HepG2 (cell line): ENCODE data around the gene KHNYN. TPM values are rescaled to one million over a fixed set of nuclear protein-coding genes. Genes with fewer than 3 reads are reported as not detected.

Experiments used
- AHDC1 ChIP-seq: sonication (generic); formaldehyde crosslinking; IDR thresholded peaks from 2 replicates; pipeline ENCODE4 v1.5.1; 2020; ENCODE audit warnings: mild to moderate bottlenecking, missing genetic modification reagents, borderline replicate concordance
- BCL6 ChIP-seq: IDR thresholded peaks from 2 replicates; pipeline ENCODE4 v1.6.1; 2016; ENCODE audit warnings: missing genetic modification reagents, missing compliant biosample characterization
- CREB1 ChIP-seq, 2 experiments: fragments of 450-650 bp in 1 of 2; IDR thresholded peaks; 2 replicates each; pipeline ENCODE4 v1.6.1; 2016 to 2017; ENCODE audit warnings: control low read depth in 1 of 2, mild to moderate bottlenecking in 1 of 2, missing compliant biosample characterization in 1 of 2, missing genetic modification characterization in 1 of 2
- NFKB2 ChIP-seq: sonication (generic); formaldehyde crosslinking; IDR thresholded peaks from 2 replicates; pipeline ENCODE4 v1.4.0; 2020; ENCODE audit warnings: missing genetic modification reagents, borderline replicate concordance
- NR3C1 ChIP-seq: sonication (generic); formaldehyde crosslinking; IDR thresholded peaks from 2 replicates; pipeline ENCODE4 v1.4.0; 2020; ENCODE audit warnings: missing genetic modification reagents
- PCBP2 ChIP-seq: fragments of 200-400 bp; formaldehyde crosslinking; optimal IDR thresholded peaks from 2 replicates; pipeline ENCODE3; 2018; ENCODE audit warnings: low read length, low read depth; ENCODE audit not compliant: poor library complexity, severe bottlenecking
- RAD51 ChIP-seq: fragments of 450-650 bp; IDR thresholded peaks from 2 replicates; pipeline ENCODE4 v1.6.1; 2016; ENCODE audit warnings: borderline replicate concordance
- SIX1 ChIP-seq: sonication (generic); formaldehyde crosslinking; IDR thresholded peaks from 2 replicates; pipeline ENCODE4 v1.4.0; 2020; ENCODE audit warnings: missing genetic modification reagents, borderline replicate concordance
- SIX4 ChIP-seq: sonication (generic); formaldehyde crosslinking; IDR thresholded peaks from 2 replicates; pipeline ENCODE4 v1.4.0; 2020; ENCODE audit warnings: missing genetic modification reagents
- SOX5 ChIP-seq: IDR thresholded peaks from 2 replicates; pipeline ENCODE4 v1.6.1; 2016; ENCODE audit warnings: borderline replicate concordance
- TEAD3 ChIP-seq: optimal IDR thresholded peaks from 2 replicates; pipeline ENCODE3; 2016; ENCODE audit warnings: borderline replicate concordance
- ZMYM4 ChIP-seq: sonication (generic); formaldehyde crosslinking; IDR thresholded peaks from 2 replicates; pipeline ENCODE4 v1.8.1; 2023; ENCODE audit warnings: mild to moderate bottlenecking, missing genetic modification reagents
- ZNF446 ChIP-seq: sonication (generic); formaldehyde crosslinking; IDR thresholded peaks from 2 replicates; pipeline ENCODE4 v1.5.0; 2020; ENCODE audit warnings: mild to moderate bottlenecking, missing genetic modification reagents
- ZNF629 ChIP-seq: sonication (generic); formaldehyde crosslinking; conservative IDR thresholded peaks from 2 replicates; pipeline ENCODE4 v1.5.0; 2020; ENCODE audit warnings: missing genetic modification reagents
- ZNF747 ChIP-seq: sonication (generic); formaldehyde crosslinking; IDR thresholded peaks from 2 replicates; pipeline ENCODE4 v1.8.1; 2023; ENCODE audit warnings: missing genetic modification reagents, mild to moderate bottlenecking, borderline replicate concordance
- polyA plus RNA-seq, 8 experiments: library from polyadenylated mRNA; depleted of rRNA in 3 of 8; stranded (reverse) in 7 of 8; unstranded in 1 of 8; fragments of >200 nt; fragmentation: Illumina TruSeq in 4 of 8; extraction: Trizol in 4 of 8; gene quantifications; 2 replicates each; pipeline versions ENCODE4 v1.2.1 to v1.2.3, GENCODE V29; 2011 to 2016; ENCODE audit warnings: low read depth in 4 of 8, missing spikeins in 1 of 8, mixed read lengths in 1 of 8; ENCODE audit not compliant: insufficient read depth in 1 of 8
- total RNA-seq, 5 experiments: library from RNA; depleted of rRNA; stranded (reverse); fragments of >200 nt; fragmentation: Illumina TruSeq; extraction: Trizol; gene quantifications; 2 replicates each; pipeline ENCODE4 v1.2.3, GENCODE V29; 2016; ENCODE audit warnings: low read depth in 1 of 5
- TF ChIP-seq, protein P1 (sequence below): sonication (generic); formaldehyde crosslinking; IDR thresholded peaks from 2 replicates; pipeline ENCODE4 v1.4.0; 2020; ENCODE audit warnings: mild to moderate bottlenecking, low read depth, missing genetic modification reagents
- TF ChIP-seq, protein P2 (sequence below): sonication (generic); formaldehyde crosslinking; conservative IDR thresholded peaks from 2 replicates; pipeline ENCODE4 v1.4.0; 2020; ENCODE audit warnings: missing genetic modification reagents

Gene KHNYN
- total and polyA plus RNA-seq, 2 of the 13 experiments (the other 11 are each of a cell fraction or from before 2014, with no cell fraction given): 52.8 to 75.7 TPM

GRCh38 chr14:24392325-24393091 lies 37.2 kb upstream of the KHNYN start (continued):
- TF ChIP-seq ZNF629 (CRISPR knock-in tag) (no peak), SIX4 (CRISPR knock-in tag) (peak; percentile 52; the same call in 1 of the 2 replicates), BCL6 (CRISPR knock-in tag) (0 out of 2 replicates have a peak, but pooled peaks have one; percentile 6), ZNF747 (CRISPR knock-in tag) (no peak), CREB1 (IDR thresholded peaks at IDR 0.05) (no peak), CREB1 (CRISPR knock-in tag; IDR thresholded peaks at IDR 0.05) (no peak), NR3C1 (CRISPR knock-in tag) (no peak), ZMYM4 (CRISPR knock-in tag) (peak; percentile 24; the same call in 1 of the 2 replicates), ZNF446 (CRISPR knock-in tag) (0 out of 2 replicates have a peak, but pooled peaks have one; percentile 42), TEAD3 (CRISPR knock-in tag) (no peak), PCBP2 (no peak), AHDC1 (CRISPR knock-in tag) (0 out of 2 replicates have a peak, but pooled peaks have one; percentile 22), SOX5 (CRISPR knock-in tag) (no peak), NFKB2 (CRISPR knock-in tag) (no peak), SIX1 (CRISPR knock-in tag) (peak; percentile 92), RAD51 (no peak)
- TF ChIP-seq, protein P1, sequence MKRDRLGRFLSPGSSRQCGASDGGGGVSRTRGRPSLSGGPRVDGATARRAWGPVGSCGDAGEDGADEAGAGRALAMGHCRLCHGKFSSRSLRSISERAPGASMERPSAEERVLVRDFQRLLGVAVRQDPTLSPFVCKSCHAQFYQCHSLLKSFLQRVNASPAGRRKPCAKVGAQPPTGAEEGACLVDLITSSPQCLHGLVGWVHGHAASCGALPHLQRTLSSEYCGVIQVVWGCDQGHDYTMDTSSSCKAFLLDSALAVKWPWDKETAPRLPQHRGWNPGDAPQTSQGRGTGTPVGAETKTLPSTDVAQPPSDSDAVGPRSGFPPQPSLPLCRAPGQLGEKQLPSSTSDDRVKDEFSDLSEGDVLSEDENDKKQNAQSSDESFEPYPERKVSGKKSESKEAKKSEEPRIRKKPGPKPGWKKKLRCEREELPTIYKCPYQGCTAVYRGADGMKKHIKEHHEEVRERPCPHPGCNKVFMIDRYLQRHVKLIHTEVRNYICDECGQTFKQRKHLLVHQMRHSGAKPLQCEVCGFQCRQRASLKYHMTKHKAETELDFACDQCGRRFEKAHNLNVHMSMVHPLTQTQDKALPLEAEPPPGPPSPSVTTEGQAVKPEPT (CRISPR knock-in tag): no peak
- TF ChIP-seq, protein P2, sequence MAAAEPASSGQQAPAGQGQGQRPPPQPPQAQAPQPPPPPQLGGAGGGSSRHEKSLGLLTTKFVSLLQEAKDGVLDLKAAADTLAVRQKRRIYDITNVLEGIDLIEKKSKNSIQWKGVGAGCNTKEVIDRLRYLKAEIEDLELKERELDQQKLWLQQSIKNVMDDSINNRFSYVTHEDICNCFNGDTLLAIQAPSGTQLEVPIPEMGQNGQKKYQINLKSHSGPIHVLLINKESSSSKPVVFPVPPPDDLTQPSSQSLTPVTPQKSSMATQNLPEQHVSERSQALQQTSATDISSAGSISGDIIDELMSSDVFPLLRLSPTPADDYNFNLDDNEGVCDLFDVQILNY (CRISPR knock-in tag): no peak
